ENCODE measurements around the gene GTF3C1. TPM values are rescaled to one million over a fixed set of nuclear protein-coding genes. Genes with fewer than 3 reads are reported as not detected.

Gene GTF3C1
- total and polyA plus RNA-seq, 2 of the 13 experiments (the other 11 are each of a cell fraction or from before 2014, with no cell fraction given): 29.2 to 72.7 TPM

- WGBS (ENCODE audit: low lambda C conversion rate): 95% methylated on average over 22 of the region's 22 CpGs
- peaks cover 9% of the 10 kb centered on the region; the same call in 1 of the 2 replicates for H4K20me1 ChIP-seq (ENCODE audit: insufficient read depth, low read length)
- in situ Hi-C loops (cut with HindIII; ENCODE audit: extremely low pct_ligation_motif_present, low pct_unique_long_range_greater_than_20kb) (no loop called here), intact Hi-C loops (cut with micrococcal nuclease; ENCODE audit: unreplicated experiment) (loop anchor here (10.0 kb wide), 1 partner anchor 93 kb away; no protein-coding TSS in a partner anchor)
- H3K36me3 ChIP-seq (replicated peaks in 1 of 2; ENCODE audit: control insufficient read depth in 1 of 2, insufficient read depth in 2 of 2, low read length in 2 of 2): peaks cover 35 to 86% of the 10 kb centered on the region in 2 experiments
- no peak overlapping the region for H3K4me3 ChIP-seq (replicated peaks in 1 of 3; ENCODE audit: insufficient read depth in 1 of 3, low read depth in 2 of 3, low read length in 3 of 3)
- DNase-seq (ENCODE audit: low spot score): no peak
- no peaks in the 10 kb centered on the region for H3K9me3 ChIP-seq (ENCODE audit: low read length)
- TF ChIP-seq ZNF781 (CRISPR knock-in tag; IDR thresholded peaks at IDR 0.05; ENCODE audit: borderline replicate concordance, not compliant biosample characterization) (no peak), HCFC1 (IDR thresholded peaks at IDR 0.05; ENCODE audit: low read depth, low read length) (no peak), ZBTB33 (CRISPR knock-in tag; IDR thresholded peaks at IDR 0.05) (peak; percentile 62; the same call in 1 of the 2 replicates), TAF15 (IDR thresholded peaks at IDR 0.05; ENCODE audit: low read depth, low read length, poor library complexity, severe bottlenecking) (no peak), KDM2A (CRISPR knock-in tag; IDR thresholded peaks at IDR 0.05; ENCODE audit: borderline replicate concordance, low read depth) (no peak), ZIK1 (CRISPR knock-in tag; IDR thresholded peaks at IDR 0.05; ENCODE audit: borderline replicate concordance, low read depth) (no peak)
- H3K79me2 ChIP-seq (ENCODE audit: insufficient read depth, low read length): no peaks in the 10 kb centered on the region
- no peak overlapping the region for H2AFZ ChIP-seq (ENCODE audit: low read length)
- no peak overlapping the region for H3K9ac ChIP-seq (ENCODE audit: insufficient read depth, low read depth, low read length)
- no peak for FAIRE-seq
- no TSS peak for BruUV-seq (replicated peaks)
- no peak overlapping the region for H3K27ac ChIP-seq (ENCODE audit: extremely low read length, insufficient read depth, low read length)
- ChIA-PET POLR2A (no interaction called here), CTCF (ENCODE audit: low intra/inter-chr PET ratio, low total read pairs) (no interaction called here)
- no peak overlapping the region for H3K4me2 ChIP-seq (ENCODE audit: low read depth, low read length)
- ATAC-seq: no peak
- no peaks in the 10 kb centered on the region for H3K27me3 ChIP-seq (ENCODE audit: control insufficient read depth in 1 of 2, insufficient read depth in 2 of 2, low read length in 2 of 2)
- no peaks in the 10 kb centered on the region for H3K4me1 ChIP-seq (ENCODE audit: insufficient read depth, low read length)
Measured at GRCh38 chr16:27511657-27512448, 37.9 kb downstream of the GTF3C1 start.

Data from HepG2 (cell line).